PC-9 (cell line): Measurements from ENCODE around the gene PPP1R18. TPM values are rescaled to one million over a fixed set of nuclear protein-coding genes. Genes with fewer than 3 reads are reported as not detected.

Experiments used
- BruUV-seq: library from RNA; stranded (reverse); fragments of 400-500 nt; replicated peaks from 2 replicates; lab custom pipeline; 2021; lab: Mats Ljungman, UMichigan
- CTCF ChIA-PET: fragments of 300-600 bp; sonication (Branson Sonifier 250); formaldehyde crosslinking; loops from one replicate; lab custom pipeline; 2022; ENCODE audit warnings: antibody characterized with exemption; lab: Charles Lee
- POLR2A ChIA-PET: fragments of 300-600 bp; sonication (Branson Sonifier 250); formaldehyde crosslinking; loops from one replicate; lab custom pipeline; 2022; ENCODE audit warnings: antibody characterized with exemption; ENCODE audit not compliant: unreplicated experiment; lab: Charles Lee
- DNase-seq, 2 experiments: peaks; one replicate each; pipeline versions ENCODE4 v3.0.0 to v3.0.0-alpha.2; 2015 to 2022; ENCODE audit warnings: mixed read lengths in 1 of 2
- H2AFZ ChIP-seq: fragments of 200-600 bp; sonication (generic); 2 replicates; pipeline ENCODE4 v1.8.1; 2017; ENCODE audit warnings: antibody characterized with exemption
- H3F3A ChIP-seq: fragments of 200-600 bp; sonication (generic); 2 replicates; pipeline ENCODE4 v1.8.1; 2017; ENCODE audit warnings: antibody characterized with exemption, mild to moderate bottlenecking, low read depth; ENCODE audit not compliant: insufficient read depth
- H3K27ac ChIP-seq: fragments of 200-600 bp; sonication (generic); 2 replicates; pipeline ENCODE4 v1.6.1; 2016; ENCODE audit warnings: mixed run types
- H3K27me3 ChIP-seq: fragments of 200-600 bp; sonication (generic); 2 replicates; pipeline ENCODE4 v1.6.1; 2016; ENCODE audit warnings: low read depth, mixed run types; ENCODE audit not compliant: insufficient read depth
- H3K36me3 ChIP-seq: fragments of 200-600 bp; sonication (generic); 2 replicates; pipeline ENCODE4 v1.6.1; 2016; ENCODE audit warnings: low read depth, mixed run types
- H3K4me1 ChIP-seq: fragments of 200-600 bp; sonication (generic); replicated peaks from 2 replicates; pipeline ENCODE4 v1.6.1; 2016; ENCODE audit warnings: mixed run types; ENCODE audit not compliant: insufficient read depth
- H3K4me2 ChIP-seq: fragments of 200-600 bp; sonication (generic); 2 replicates; pipeline ENCODE4 v1.6.1; 2017; ENCODE audit warnings: mixed run types
- H3K4me3 ChIP-seq: fragments of 200-600 bp; sonication (generic); 2 replicates; pipeline ENCODE4 v1.6.1; 2016; ENCODE audit warnings: mixed run types
- H3K79me2 ChIP-seq: fragments of 200-600 bp; sonication (generic); 2 replicates; pipeline ENCODE4 v1.6.1; 2017; ENCODE audit warnings: low read depth, mixed run types
- H3K9me2 ChIP-seq: fragments of 200-600 bp; sonication (generic); 2 replicates; pipeline ENCODE4 v1.8.1; 2017; ENCODE audit warnings: mild to moderate bottlenecking; ENCODE audit not compliant: insufficient read depth
- H3K9me3 ChIP-seq: fragments of 200-600 bp; sonication (generic); 2 replicates; pipeline ENCODE4 v1.8.1; 2016; ENCODE audit warnings: low read depth; ENCODE audit not compliant: insufficient read depth
- H4K20me1 ChIP-seq: fragments of 200-600 bp; sonication (generic); 2 replicates; pipeline ENCODE4 v1.8.1; 2017; ENCODE audit not compliant: insufficient read depth
- CTCF ChIP-seq: fragments of 200-600 bp; sonication (generic); conservative IDR thresholded peaks from 2 replicates; pipeline ENCODE4 v1.6.1; 2017; ENCODE audit warnings: mixed run types, antibody characterized with exemption, mild to moderate bottlenecking, moderate library complexity
- EZH2 ChIP-seq: fragments of 200-600 bp; sonication (generic); IDR thresholded peaks from 2 replicates; pipeline ENCODE4 v1.8.0; 2017; ENCODE audit warnings: antibody characterized with exemption, low read depth
- intact Hi-C: fragments of 100-400 bp; cut with micrococcal nuclease; formaldehyde crosslinking; loops from one replicate; pipeline ENCODE4 v1.10.0; 2022; ENCODE audit not compliant: unreplicated experiment
- total RNA-seq: library from RNA; stranded (reverse); gene quantifications from 2 replicates; pipeline ENCODE4 v1.2.3, GENCODE V29; 2021

Gene PPP1R18
- total RNA-seq, 1 experiment from 2014 or later: 68.6 TPM

- Histone ChIP-seq H3K4me2 (no peak overlapping the region), H3K27ac (no peak overlapping the region), H4K20me1 (peaks cover 4% of the 10 kb centered on the region), H3K4me1 (peaks cover 8% of the 10 kb centered on the region), H3F3A (peaks cover 4% of the 10 kb centered on the region; the same call in 1 of the 2 replicates), H3K9me3 (no peaks in the 10 kb centered on the region), H2AFZ (no peak overlapping the region), H3K4me3 (no peak overlapping the region), H3K36me3 (no peaks in the 10 kb centered on the region; the same call in 1 of the 2 replicates), H3K27me3 (no peaks in the 10 kb centered on the region), H3K79me2 (peaks cover 31% of the 10 kb centered on the region), H3K9me2 (no peaks in the 10 kb centered on the region)
- ChIA-PET POLR2A (interaction anchor here (0.6 kb wide), 1 partner anchor 26 kb away, joined by 3 read pairs; no protein-coding TSS in a partner anchor), CTCF (no interaction called here)
- intact Hi-C loops: no loop called here
- no peak for DNase-seq
- no peak for TF ChIP-seq CTCF
- TF ChIP-seq EZH2: no peak
- no TSS peak for BruUV-seq
Observed at GRCh38 chr6:30644769-30645168, 41.7 kb downstream of the PPP1R18 start.

GRCh38 chr6:30643656-30644055, 42.8 kb downstream of the PPP1R18 start:
- Histone ChIP-seq H3K9me3 (no peaks in the 10 kb centered on the region), H3K9me2 (no peaks in the 10 kb centered on the region), H3K27ac (no peak overlapping the region), H3K4me1 (peaks cover 8% of the 10 kb centered on the region), H2AFZ (no peak overlapping the region), H3K36me3 (no peaks in the 10 kb centered on the region; the same call in 1 of the 2 replicates), H3K79me2 (peaks cover 21% of the 10 kb centered on the region), H3K4me2 (no peak overlapping the region), H4K20me1 (peaks cover 4% of the 10 kb centered on the region), H3K27me3 (no peaks in the 10 kb centered on the region), H3K4me3 (no peak overlapping the region), H3F3A (peaks cover 3% of the 10 kb centered on the region; the same call in 1 of the 2 replicates)
- DNase-seq: no peak
- intact Hi-C loops: no loop called here
- no TSS peak for BruUV-seq
- ChIA-PET CTCF (no interaction called here), POLR2A (no interaction called here)
- TF ChIP-seq CTCF (no peak), EZH2 (no peak)

- no peak overlapping the region for H2AFZ ChIP-seq
- intact Hi-C loops: no loop called here
- no TSS peak for BruUV-seq
- H3K9me2 ChIP-seq: no peaks in the 10 kb centered on the region
- no peak overlapping the region for H3K4me3 ChIP-seq
- TF ChIP-seq EZH2 (no peak), CTCF (no peak)
- CTCF ChIA-PET: no interaction called here
- H3F3A ChIP-seq: peaks cover 3% of the 10 kb centered on the region; the same call in 1 of the 2 replicates
- no peak overlapping the region for H3K27ac ChIP-seq
- H3K79me2 ChIP-seq: peaks cover 4% of the 10 kb centered on the region; the same call in 1 of the 2 replicates
- peaks cover 4% of the 10 kb centered on the region; the same call in 1 of the 2 replicates for H3K36me3 ChIP-seq
- no peak overlapping the region for H3K4me2 ChIP-seq
- POLR2A ChIA-PET: interaction anchor here (0.7 kb wide), 1 partner anchor 473 kb away, joined by 7 read pairs; no protein-coding TSS in a partner anchor
- no peak for DNase-seq
- no peaks in the 10 kb centered on the region for H3K27me3 ChIP-seq
- no peaks in the 10 kb centered on the region; the same call in 1 of the 2 replicates for H4K20me1 ChIP-seq
- H3K9me3 ChIP-seq: no peaks in the 10 kb centered on the region
- peaks cover under 1% of the 10 kb centered on the region; the same call in 1 of the 2 replicates for H3K4me1 ChIP-seq
Observed at GRCh38 chr6:30641048-30641447, 45.4 kb downstream of the PPP1R18 start.
